HG03565 (cell line): ENCODE measurements around the gene CDK11B.
"Not testable (repeated sequence)": the region's sequence is repeated elsewhere in the genome, so short reads cannot be mapped to it uniquely, and the experiment has no call there.

Source experiments
- ATAC-seq: cut with Tn5 transposase; IDR thresholded peaks from one replicate; pipeline ENCODE4 v1.9.1; 2021; ENCODE audit warnings: mild to moderate bottlenecking, moderate library complexity; ENCODE audit not compliant: unreplicated experiment

Gene CDK11B

DNA sequence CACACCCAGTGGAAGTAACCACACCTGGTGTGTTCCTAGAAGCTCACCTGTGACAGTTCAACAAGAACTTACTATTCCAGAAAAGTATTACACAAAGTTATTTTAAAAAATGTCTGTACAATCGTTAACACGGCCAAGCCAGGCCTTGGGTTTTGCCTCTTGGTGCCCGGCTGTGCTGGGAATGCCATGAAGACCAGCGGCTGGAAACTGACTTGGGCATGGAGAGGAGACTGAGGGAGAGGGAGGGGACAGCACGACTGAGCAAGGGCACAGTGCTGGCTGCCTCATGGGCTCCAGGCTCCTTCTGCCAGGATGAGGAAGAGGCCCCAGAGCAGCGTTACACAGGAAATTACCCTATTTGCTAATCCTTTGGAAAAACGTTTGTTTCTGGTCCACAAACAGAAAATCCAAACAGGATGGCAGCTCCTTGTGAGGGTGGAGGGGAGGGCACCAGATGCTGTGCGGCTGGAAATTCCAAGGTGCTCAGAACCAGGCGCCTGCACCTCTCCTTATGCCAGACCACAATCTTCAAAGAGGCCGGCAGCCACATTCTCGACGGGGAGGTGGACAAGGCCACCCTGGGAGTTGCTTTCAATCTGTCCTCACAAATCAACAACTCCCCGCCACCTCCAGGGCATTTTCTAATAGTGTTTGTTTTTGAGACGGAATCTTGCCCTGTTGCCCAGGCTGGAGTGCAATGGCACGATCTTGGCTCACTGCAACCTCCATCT, 4.2 kb upstream of the CDK11B start:
- not testable (repeated sequence) for ATAC-seq

DNA sequence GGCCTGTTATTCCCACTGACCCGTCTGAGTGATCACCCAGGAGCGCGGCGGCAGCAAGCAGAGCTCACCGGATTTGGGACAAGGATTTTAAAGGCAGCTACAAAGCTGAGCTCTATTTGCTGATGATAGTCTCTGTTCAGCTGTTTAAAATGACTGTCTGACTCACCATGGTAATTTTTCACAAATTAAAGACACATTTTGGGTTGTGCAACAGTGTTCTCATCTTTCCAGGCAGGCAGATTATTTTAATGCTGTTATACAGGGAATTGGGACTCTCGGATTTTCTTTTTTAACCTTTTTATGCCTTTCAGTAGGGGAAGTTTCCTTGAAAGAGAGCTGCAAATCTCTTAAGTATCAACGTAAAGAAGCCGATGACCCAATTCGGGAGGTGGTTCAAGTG, 3.6 kb upstream of the CDK11B start:
- not testable (repeated sequence) for ATAC-seq

DNA sequence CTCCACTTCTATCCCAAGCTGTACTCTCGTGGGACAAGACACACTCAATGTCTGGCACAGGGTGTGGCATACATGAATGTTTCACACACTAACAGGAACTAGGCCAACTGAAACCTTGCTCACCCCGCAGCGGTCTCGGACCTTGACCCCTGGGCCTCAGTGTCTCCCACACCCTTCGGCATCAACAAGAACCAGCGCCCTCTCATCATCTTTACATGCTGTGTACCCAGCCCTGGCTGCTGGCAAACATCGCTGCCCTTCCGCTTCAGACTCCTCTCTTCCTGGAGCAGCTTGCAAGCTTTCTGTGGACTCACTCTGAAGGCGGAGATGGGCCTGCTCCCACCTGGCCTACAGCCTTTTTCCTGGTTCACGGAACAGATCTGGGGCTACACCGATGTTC, 10.5 kb downstream of the CDK11B start:
- not testable (repeated sequence) for ATAC-seq

DNA sequence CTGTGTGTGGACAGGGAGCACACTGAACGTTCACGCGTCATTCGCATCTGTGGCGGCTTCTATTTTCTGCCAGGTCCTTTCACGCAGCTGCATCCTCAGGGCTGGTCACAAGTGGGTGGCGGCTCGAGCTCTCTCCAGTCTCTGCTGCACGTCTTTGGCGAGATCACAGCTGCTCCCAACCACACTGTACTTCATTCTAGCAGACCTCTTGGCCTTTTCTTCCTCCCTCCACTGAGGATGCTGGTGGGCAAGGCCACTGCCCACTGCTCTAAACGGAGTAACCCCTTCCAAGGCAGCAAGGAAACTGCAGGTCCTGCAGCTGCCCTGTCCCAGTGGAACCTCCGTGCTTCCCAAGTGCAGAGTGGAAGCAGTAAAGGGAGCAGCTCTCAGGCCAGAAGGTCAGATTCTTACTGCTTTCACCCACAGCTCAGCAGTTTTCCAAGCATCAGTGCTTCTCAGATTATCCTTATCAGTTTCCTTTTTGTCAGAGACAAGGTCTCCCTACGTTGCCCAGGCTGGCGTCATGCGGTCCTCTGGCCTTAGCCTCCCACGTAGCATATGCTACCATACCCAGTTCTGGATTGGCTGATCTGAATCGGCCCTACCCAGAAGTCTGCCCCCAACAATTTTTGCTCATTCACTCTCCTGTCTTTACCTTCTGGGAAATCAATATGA, 11.1 kb downstream of the CDK11B start:
- ATAC-seq, result not testable (repeated sequence)

DNA sequence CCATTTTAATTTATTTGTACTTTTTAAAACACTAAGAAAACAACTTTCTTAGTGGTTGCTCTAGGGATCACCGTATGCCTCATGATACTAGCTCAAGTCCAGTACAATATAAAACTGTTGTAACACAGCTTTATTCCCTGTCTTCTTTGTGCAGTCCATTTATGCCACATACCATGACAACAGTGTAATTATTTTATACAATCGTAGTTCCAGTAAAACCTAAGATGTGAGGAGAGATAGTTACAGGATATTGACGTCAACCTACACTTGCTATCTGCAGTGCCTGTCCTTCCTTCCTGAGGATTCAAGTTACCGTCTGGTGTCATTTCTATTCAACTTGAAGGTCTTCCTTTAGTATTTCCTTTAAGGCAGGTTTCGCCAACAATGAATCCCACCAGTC, 12.5 kb downstream of the CDK11B start:
- not testable (repeated sequence) for ATAC-seq

DNA sequence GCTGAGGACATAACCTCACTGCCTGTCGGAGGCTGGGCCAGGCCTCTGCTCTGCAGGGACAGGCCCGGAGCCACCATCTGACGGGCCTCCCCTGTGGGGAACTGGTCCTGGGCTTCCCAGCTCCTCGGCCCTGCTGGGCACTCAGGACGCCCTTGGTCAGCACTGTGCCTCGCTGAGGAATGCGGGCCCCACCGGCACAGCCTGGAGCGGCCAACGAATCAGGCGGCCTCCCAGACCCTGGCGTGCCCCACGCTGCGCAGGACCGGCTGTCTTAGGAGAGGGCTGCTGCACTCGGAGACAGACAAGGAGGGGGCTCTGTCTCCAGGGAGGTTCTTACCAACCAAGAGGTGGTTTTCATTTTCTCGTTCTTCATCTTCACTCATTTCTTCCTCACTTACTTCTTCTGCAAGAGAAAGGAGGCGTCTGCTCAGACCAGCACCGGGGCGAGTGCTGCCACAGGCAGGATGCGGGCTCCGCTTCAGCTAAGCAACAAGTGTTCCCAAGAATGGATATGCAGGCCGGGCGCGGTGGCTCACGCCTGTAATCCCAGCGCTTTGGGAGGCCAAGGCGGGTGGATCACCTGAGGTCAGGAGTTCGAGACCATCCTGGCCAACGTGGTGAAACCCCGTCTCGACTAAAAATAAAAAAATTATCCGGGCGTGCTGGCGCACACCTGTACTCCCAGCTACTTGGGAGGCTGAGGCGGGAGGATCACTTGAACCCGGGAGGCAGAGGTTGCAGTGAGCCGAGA, 17.9 kb downstream of the CDK11B start:
- ATAC-seq, result not testable (repeated sequence)

DNA sequence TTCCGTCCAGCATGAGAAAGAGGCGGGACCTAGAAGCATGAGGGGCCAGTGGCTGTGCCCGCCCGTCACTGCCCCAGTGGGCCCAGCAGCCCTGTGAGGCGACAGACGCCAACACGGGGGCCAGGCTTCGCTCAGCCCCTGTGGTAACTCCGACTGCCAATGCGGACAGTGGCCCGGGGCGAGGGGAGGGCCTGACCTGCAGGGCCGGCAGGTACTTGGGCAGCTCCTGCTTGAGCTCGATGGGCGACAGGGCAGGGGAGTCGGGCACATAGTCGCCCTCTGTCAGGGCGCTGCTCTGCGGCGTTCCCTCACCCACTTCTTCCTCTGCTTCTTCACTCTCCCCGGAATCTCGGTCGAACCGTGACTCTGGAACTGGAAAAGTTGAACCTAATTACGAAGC, 18.7 kb downstream of the CDK11B start:
- ATAC-seq, result not testable (repeated sequence)

DNA sequence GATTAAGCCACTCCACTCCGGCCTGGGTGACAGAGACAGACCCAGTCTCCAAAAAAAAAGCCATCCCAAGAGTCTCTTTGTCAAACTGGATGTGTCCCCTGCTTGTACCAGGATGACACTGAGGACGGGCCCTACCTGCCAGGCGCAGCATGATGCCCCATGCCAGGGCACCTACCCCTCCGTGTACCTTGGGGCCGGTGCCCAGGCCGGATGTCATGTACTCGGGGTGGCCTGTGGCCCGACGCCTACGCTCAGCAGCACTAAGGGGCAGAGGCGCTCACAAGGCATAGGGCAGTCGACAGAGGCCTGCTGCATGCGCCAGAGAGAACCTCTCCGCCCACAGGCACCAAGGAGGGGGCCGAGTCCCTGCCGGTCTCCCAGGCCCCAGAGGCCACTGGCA, 19.4 kb downstream of the CDK11B start:
- not testable (repeated sequence) for ATAC-seq

DNA sequence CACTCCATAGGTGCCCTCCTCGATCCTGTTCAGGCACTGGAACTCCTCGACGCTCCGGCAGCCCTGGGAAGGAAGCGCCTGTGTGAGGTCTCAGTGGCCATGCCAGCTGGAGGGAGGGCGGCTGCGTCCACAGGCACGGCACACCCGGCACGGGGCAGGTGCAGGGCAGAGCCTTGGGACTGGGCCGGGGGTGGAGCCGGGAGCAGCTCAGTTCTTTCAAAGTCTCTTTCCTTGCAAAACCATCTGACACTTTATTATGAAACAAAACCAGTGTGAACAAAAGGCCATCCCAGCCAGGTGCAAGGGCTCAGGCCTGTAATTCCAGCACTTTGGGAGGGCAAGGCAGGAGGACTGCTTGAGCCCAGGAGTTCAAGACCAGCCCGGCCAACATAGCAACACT, 20.3 kb downstream of the CDK11B start:
- not testable (repeated sequence) for ATAC-seq

DNA sequence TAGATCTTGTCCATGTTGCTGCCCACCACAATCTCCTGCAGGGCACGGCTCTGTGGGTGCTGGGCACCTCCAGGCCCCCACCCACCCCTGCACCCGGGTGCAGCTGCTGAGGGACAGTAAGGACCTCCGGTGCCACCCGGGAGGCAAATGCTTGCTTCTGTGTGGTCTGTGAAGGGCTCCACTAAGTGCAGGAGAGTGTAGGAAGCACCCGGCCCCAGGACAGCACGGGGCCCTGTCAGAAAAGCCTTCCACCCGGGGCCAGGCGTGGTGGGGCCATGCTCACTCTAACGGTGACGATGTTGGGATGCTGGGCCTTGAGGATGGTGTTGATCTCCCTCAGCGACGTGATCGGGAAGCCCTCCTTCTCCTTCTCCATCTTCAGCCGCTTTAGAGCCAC, 21.3 kb downstream of the CDK11B start:
- ATAC-seq, result not testable (repeated sequence)

DNA sequence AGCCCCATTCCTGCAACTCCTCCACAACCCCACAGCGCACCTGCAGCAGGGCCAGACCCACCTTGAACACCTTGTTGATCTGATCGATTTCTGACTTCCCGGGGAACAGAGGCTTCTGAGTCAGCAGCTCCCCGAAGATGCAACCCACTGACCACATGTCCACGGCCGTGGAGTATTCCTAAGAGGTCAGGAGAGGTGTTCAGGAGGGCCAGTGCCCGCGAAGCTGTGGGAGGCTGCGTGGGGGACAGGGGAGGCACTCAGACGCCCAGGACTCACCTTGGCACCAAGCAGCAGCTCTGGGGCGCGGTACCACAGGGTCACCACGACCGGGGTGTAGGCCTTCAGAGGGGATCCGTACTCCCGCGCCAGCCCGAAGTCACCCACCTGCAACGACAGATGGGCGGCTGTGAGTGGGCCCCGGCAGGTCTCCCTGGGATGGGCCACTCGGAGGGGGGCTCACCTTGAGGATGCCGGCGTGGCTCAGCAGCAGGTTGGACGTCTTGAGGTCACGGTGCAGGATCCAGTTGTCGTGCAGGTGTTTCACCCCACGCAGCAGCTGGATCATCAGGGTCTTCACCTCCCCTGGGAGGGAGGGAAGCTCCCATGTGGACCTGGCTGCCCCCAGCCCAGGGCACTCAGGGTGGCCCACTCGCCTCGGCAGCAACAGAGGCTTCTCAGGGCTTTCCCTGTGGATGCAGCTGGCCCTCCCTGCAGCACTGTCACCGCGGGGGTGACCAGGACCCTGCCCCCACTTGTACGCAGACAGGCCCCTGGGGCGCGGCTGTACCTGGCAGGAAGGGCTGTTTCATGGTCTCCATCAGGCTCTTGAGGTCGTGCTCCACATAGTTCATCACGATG, 22.0 kb downstream of the CDK11B start:
- not testable (repeated sequence) for ATAC-seq

DNA sequence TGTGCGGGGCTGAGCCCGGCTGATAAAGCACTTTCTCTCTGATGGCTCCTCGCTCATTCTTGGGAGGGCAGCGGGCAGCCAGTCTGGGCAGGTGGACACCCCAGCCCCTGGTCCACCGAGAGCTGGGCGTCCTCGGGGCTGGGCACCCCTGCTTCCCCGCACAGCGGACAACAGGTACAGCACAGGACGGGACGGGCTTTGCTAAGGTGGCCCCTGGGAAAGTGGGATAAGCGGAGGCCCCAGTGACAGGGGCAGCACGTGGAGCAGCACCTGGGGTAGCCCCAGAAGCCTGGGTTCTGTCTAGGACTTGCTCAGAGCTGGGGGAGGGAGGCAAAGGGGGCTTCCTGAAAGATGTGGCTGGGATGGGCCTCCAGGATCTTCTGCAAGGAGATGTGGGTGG, 24.2 kb downstream of the CDK11B start:
- not testable (repeated sequence) for ATAC-seq

DNA sequence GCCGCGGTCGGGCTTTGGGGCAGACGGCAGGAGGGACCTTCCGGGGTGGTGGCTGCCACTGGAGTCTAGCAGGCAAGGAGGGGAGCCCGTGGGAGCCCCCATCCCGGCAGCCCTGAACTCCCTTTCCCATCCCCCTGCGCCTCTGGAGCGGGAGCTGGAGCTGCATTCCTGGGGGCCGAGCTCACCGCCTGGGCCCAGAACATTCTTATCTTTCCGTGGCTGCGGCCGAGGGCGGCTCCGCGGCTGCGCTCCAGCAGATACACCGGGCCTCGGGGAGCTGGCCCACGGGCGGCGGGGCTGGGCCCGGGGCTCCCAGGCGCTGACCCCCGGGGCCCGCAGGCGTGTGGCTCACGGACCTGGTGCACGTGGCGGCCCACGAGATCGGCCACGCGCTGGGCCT, 25.4 kb downstream of the CDK11B start:
- ATAC-seq, result not testable (repeated sequence)

DNA sequence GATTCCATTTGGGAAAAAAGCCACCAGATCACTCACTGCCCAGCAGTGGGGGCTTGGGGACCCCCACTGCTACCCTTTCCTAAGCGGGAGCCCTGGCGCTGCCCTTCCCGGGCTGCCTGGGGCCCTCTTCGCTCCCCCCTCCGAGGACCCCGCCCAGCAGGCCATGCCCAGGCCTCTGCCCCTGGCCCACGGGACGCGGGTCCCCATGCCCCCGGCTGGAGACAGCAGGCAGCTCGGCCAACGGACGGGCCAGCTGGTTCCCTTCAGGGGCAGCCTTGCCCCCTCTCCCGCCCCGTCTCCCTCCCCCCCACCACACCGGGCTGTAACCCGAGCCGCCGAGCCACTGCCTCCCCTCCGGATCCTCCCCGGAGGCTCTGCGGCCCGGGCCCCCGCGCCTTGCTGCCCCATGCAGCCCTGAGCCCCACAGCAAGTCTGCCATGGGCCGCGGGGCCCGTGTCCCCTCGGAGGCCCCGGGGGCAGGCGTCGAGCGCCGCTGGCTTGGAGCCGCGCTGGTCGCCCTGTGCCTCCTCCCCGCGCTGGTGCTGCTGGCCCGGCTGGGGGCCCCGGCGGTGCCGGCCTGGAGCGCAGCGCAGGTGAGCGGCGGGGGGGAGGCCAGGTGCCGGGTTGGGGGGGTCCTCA, 26.9 kb downstream of the CDK11B start, which contains the start of gene MMP23B:
Gene MMP23B (plus strand): TSS at position 392 of the 639 bp plus-strand sequence. CDS start 46 bp downstream, at position 438.
- no peak for ATAC-seq

DNA sequence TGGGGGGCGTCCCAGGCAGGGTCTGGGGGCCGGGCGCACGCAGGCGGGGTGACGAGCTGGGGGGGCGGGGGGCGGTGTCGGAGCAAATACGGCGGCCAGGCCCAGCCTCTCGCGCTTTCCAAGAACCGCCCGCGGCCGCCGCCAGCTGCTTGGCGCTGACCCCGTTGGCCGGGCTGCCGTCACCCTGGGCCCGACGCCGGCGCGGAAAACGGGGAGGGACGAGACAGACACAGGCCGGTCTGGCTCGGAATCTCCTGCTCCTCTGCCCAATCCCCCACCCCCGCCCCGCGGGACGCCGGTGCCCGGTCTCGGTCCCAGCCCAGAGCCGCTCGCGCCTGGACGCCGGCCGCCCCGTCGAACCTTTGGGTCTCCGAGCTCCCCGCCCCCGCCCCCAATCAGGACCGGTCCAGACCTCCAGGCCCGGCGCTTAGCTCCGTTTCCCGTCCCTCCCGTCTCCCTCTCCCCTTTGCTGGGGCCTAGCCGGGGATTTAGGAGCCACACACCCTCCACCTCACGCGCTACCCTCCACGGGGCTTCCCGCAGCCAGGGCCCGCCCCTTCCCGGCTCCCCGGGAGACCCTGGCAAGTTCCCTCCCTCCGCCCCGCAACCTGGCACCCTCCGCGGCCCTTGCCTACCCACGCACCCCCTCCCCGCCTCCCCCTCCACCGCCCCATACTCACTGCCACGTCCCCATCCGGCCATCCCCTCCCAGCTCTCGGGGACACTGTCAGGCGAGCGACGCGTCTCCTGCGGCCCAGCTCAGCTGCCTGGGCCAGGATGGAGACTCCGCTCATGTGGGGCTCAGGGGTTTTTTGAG, 27.6 kb downstream of the CDK11B start:
- no peak for ATAC-seq

DNA sequence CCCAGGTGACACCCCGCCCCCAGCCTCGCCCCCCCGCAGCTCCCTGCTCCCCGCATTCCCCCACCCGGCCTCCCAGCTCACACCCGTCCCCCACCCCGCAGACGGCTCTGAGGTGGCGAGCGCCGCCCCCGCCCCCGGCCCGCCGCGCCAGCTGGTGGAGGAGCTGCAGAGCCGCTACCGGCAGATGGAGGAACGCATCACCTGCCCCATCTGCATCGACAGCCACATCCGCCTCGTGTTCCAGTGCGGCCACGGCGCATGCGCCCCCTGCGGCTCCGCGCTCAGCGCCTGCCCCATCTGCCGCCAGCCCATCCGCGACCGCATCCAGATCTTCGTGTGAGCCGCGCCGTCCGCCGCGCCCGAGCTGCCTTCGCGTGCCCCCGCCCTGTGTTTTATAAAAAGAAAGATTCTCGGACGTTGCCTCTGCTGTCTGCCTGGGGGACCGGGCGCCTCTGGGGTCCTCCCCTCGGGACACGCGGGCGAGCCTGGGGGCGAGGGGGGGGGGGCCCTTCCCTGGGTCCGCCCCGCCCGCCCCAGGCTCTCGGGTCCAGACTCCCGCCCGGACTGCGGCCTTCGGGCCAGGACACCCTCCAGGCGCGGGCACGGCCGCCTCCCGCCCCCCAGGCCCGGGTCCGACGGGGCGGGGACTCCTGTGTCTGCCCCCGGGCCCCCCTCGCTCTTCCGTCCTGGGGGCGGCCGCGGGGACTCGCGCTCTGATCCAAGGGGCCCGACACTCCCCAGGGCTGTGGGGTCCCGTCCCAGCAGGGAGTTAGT, 28.4 kb downstream of the CDK11B start:
- peak; percentile 55 for ATAC-seq

DNA sequence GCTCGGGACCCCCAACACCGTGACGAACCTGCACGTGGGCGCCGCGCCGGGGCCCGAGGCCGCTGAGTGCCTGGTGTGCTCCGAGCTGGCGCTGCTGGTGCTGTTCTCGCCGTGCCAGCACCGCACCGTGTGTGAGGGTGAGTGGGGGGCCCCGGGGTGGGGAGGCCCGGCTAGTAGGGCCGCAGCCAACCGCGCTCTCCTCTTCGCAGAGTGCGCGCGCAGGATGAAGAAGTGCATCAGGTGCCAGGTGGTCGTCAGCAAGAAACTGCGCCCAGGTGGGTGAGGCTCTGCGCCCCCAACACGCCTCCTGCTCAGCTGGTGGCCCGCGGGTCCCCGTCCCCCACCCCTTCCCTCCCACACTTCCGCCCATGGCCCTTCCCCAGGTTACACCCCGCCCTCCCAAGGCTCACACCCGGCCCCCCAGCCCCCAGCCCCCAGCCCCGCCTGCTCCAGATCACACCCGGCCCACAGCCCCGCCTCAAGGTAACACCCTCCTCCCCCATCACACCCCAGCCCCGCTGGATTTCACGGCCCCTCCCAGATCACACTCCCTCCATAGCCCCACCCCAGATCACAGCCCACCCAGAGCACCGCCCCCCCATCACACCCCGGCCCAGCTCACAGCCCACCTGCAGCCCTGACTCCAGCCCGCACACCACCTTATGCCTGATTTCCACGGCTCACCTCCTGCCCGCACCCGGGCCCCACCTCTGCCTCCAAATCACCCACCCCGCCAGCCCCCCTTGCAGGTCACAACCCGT, 29.2 kb downstream of the CDK11B start:
- ATAC-seq, result no peak
